GM21717 (cell line): Measurements from ENCODE around the gene PARP8.

ENCODE experiments used
- ATAC-seq: cut with Tn5 transposase; IDR thresholded peaks from one replicate; pipeline ENCODE4 v1.9.1; 2021; ENCODE audit warnings: mild to moderate bottlenecking, moderate library complexity; ENCODE audit not compliant: unreplicated experiment

Gene PARP8

GRCh38 chr5:50725800-50726474 is 59.5 kb downstream of the PARP8 start:
- ATAC-seq = no peak

GRCh38 chr5:50726475-50727148 is 60.2 kb downstream of the PARP8 start:
- no peak for ATAC-seq

- no peak for ATAC-seq
Observed at GRCh38 chr5:50727149-50727496, 60.7 kb downstream of the PARP8 start.

- no peak for ATAC-seq
Observed at GRCh38 chr5:50727845-50728244, 61.4 kb downstream of the PARP8 start.

- ATAC-seq = no peak
Observed at GRCh38 chr5:50730336-50730735, 63.9 kb downstream of the PARP8 start.

GRCh38 chr5:50730841-50731240 is 64.4 kb downstream of the PARP8 start:
- ATAC-seq = no peak

- ATAC-seq = no peak
Observed at GRCh38 chr5:50733741-50734140, 67.3 kb downstream of the PARP8 start.

GRCh38 chr5:50738864-50739263 is 72.4 kb downstream of the PARP8 start:
- no peak for ATAC-seq

GRCh38 chr5:50740832-50741231 is 74.4 kb downstream of the PARP8 start:
- no peak for ATAC-seq

GRCh38 chr5:50744776-50745175 is 78.3 kb downstream of the PARP8 start:
- peak; percentile 67 for ATAC-seq

- ATAC-seq = no peak
Observed at GRCh38 chr5:50745221-50745910, 78.9 kb downstream of the PARP8 start.

- no peak for ATAC-seq
Observed at GRCh38 chr5:50749181-50749580, 82.7 kb downstream of the PARP8 start.

GRCh38 chr5:50749873-50750272 is 83.4 kb downstream of the PARP8 start:
- ATAC-seq = no peak

GRCh38 chr5:50751064-50751657 is 84.7 kb downstream of the PARP8 start:
- peak; percentile 92 for ATAC-seq

- no peak for ATAC-seq
Observed at GRCh38 chr5:50752800-50753199, 86.4 kb downstream of the PARP8 start.

GRCh38 chr5:50759526-50760270 is 93.3 kb downstream of the PARP8 start:
- no peak for ATAC-seq

GRCh38 chr5:50763351-50763750 is 96.9 kb downstream of the PARP8 start:
- no peak for ATAC-seq

GRCh38 chr5:50763846-50764245 is 97.4 kb downstream of the PARP8 start:
- ATAC-seq = no peak

- no peak for ATAC-seq
Observed at GRCh38 chr5:50766042-50766441, 99.6 kb downstream of the PARP8 start.

- ATAC-seq = no peak
Observed at GRCh38 chr5:50766462-50766861, 100.0 kb downstream of the PARP8 start.

- ATAC-seq = no peak
Observed at GRCh38 chr5:50766967-50767366, 100.5 kb downstream of the PARP8 start.
